HG02588 (cell line): Measurements from ENCODE around the gene OR2A1.
A peak's percentile ranks its signal among the peaks of the same experiment; 100 is the strongest.
"Not testable (repeated sequence)": the region's sequence is repeated elsewhere in the genome, so short reads cannot be mapped to it uniquely, and the experiment has no call there.

Experiments
- ATAC-seq: cut with Tn5 transposase; IDR thresholded peaks from one replicate; pipeline ENCODE4 v1.9.1; 2021; ENCODE audit warnings: mild to moderate bottlenecking, moderate library complexity; ENCODE audit not compliant: unreplicated experiment

The OR2A1 gene

DNA sequence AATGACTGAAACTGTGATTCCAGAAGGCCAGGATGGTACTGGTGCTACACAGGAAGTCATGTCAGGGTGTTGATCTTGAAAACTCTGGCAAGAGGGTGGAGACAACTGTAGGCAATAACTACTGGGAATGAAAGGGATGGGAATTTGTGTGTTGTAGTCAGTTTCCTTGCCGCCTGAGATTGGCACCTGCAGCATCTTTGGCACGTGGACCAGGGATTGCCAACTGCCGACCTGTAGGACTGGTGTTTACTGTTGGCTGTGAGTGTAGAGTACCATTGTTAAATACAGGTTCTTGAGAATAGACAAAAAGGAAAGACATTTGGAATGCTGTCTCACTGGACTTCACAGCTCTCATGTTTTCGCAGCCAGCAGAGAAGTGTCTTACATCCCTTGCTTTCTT lies 11.1 kb downstream of the OR2A1 start:
- ATAC-seq: not testable (repeated sequence)

DNA sequence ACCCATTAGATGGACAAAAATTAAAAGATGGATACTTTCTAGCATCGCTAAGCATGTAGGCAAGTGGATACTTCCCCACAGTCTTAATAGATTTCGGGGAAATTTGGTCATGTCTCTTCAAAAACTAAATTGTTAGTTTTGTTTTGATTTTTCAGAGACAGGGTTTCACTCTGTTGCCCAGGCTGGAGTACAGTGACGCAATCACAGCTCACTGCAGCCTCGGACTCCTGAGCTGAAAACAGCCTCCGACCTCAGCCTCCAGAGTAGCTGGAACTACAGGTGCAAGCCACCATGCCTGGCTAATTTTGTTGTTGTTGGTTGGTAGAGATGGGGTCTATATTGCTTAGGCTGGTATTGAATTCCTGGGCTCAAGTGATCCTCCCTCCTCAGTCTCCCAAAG lies 13.6 kb downstream of the OR2A1 start:
- not testable (repeated sequence) for ATAC-seq

DNA sequence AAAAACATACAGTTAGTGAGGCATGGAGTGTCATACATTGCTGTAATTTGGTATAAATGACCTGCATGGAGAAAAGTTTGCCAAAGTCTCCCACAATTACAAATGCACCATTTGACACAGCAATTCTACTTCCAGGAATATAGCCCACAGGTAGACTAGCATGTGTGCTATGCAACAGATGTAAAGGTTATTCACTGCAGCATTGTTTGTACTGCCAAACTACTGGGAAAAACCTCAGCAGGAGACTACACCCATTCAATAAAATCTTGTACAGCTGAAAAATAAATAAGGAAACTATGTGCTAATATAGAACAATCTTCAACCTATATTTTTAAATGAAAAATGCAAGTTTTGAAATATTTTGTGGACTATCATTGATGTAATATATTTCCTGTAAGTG lies 17.8 kb downstream of the OR2A1 start:
- not testable (repeated sequence) for ATAC-seq

DNA sequence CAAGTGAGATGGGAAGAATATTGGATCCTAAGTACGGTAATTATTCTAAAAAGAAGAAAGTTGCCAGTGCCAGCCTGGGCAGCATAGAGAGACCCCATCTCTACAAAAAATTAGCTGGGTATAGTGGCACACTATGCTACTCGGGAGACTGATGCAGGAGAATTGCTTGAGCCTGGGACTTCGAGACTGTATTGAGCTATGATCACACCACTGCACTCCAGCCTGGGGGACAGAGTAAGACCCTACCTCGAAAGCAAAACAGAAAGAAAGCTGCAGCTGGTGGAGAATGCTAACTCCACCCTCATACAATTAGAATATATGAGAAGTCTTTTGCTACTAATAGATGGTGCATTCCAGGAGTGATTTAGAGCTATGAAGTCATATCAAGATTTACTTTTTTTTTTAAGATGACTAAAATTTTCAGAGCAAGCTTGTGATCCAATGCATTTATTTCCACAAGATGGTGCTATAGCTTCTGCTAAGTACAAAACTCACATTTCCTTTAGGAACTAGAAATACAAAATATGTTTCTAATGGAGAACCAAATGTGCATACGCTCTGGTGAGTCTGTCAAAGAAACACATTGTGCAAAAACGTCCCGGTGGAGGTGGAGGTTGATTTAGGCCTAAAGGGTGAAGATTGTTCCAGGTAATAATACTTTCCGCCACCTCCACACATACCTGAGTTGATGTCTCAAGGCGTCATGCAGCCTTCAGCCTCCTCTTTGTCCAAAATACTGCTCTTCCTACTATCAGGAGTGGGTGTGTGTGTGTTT lies 19.2 kb downstream of the OR2A1 start:
- ATAC-seq: not testable (repeated sequence)

DNA sequence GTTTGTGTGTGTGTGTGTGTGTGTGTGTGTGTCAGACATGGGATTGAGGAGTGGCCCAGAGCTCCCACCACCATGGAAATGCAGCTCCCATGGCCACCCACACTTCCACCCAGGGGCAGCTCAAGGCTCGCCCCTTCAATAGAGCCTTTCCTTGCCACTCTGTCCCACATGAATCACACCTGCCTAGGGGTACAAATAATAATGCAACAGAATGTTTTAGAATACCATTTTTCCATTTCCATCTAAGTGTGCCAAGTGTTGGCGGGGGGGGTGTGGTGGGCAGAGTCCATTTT lies 19.7 kb downstream of the OR2A1 start:
- not testable (repeated sequence) for ATAC-seq

DNA sequence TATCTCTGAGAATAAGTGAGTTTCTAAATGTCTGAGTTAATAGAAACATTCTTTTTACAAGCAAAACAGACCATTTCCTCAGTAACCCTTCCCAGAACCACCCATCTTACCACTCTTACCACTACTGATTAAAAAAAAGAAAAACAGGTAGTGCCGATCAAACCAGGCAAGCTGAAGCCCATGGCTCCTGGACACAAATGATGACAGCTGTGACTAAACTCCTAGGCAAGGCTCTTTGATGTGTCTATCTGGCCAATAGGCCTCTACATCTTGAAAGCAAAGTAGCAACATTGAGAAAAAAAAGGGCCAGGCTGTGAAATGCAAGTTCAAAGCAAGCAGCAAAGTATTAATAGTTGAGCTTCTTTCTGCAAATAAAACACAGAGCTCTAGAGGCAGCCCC lies 36.4 kb downstream of the OR2A1 start:
- ATAC-seq: not testable (repeated sequence)

DNA sequence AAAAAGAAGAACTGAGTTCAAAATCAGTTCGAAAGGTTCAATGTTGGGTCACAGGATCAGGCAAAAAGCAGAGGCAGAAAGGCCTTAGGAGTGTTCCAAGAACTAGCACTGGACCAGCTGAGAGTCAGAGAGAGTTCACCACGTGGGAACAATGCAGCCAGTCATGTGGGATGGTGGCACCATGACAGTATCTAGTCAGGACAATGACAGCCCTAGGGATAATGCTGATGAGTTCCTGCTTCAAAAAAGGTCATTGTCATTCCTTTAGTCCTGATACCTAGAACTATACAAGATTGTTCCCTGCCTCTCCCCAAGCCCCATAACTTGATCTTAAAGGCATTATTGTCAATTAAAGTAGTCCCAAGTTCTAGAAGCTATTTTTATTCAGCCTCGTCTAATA lies 39.4 kb downstream of the OR2A1 start:
- ATAC-seq: not testable (repeated sequence)

DNA sequence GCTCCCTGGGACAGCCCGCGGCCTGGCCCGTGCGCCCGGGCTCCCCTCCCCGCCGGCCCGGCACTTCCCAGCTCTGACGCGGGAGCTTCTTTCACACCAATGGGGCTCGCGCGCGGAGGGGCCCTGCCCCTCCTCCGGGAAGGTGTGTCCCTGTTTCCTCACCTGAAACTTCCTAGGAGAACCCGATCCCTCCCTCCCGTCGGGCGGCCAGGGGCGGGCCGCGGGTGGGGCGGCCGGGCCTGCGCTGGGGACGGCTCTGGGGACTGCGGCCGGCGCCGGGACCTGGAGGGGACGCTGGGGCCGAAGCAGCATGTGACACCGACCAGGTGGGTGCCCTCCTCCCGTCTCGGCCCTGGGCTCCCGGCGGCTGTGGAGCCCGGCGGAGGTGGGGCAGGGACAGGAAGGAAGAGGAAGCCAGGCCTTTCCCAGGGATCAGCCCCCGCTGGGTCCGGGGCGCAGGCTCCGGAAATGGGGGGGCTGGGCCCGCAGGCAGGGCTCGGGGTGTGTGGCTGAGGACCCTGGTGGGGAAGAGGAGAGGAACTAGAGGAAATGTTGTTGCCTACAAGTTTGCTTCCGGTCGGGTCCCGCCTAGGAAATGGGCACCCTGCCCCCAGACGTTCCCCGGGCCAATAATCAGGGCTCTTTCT lies 43.1 kb downstream of the OR2A1 start, which contains the start of gene ARHGEF5:
TSS of gene ARHGEF5 (plus strand) at position 227 of the 647 bp plus-strand sequence. CDS start 7,268 bp downstream, outside the sequence.
- peak; percentile 80 for ATAC-seq

DNA sequence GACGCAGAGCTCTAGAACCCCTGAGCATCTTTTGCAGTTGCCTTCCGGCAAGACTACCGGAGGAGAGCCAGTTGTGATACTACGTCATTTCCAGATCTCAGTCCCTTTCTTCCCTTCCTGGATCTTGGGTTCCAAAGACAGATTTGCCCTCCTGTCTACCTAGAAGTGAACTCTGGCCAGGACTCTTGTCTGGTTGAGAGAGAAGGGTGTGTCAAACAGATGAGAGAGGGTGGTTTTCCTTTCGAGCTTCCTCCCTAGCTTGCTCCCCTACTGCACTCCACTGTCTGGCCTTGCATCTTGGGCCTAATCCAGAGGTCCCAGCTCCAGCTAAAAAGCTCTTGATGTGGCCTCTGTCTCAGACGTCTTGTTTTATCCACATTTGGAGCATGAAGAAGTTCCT lies 44.0 kb downstream of the OR2A1 start:
- not testable (repeated sequence) for ATAC-seq

DNA sequence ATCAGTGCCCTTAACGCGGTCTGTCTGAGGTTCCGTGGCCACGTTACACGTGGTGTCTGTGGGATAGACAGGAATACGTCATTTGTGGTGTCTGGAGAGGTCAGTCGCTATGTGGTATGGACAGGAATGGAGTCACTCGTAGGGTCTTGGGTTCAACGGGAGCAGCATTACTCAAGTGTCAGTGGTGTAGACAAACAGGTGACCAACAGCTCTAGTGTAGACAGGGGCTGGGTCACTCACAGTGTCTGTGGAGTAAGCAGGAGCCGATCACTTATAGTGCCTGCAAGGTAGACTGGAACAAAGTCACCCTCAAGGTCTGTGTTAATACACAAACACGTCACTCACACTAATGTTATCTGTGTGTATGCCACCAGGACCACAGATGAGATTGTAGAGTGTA lies 44.6 kb downstream of the OR2A1 start:
- ATAC-seq: not testable (repeated sequence)

DNA sequence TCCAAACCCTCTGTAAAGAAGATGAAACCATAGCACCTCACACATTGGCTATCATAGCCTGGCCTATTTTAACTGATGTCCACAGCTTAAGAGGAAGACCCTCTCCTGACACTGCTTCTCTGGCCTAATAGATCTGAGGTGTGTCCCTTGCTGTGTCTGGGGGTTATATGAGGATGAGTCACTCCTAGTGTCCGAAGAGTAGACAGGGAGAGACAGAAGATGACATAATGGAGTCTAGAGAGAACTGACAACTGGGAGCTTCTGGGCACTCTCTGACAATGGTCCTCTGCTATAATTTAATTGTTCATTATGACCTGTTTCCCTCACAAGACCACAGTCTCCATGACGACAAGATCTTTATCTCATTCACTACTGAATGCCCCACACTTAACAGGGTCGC lies 49.8 kb downstream of the OR2A1 start:
- not testable (repeated sequence) for ATAC-seq

DNA sequence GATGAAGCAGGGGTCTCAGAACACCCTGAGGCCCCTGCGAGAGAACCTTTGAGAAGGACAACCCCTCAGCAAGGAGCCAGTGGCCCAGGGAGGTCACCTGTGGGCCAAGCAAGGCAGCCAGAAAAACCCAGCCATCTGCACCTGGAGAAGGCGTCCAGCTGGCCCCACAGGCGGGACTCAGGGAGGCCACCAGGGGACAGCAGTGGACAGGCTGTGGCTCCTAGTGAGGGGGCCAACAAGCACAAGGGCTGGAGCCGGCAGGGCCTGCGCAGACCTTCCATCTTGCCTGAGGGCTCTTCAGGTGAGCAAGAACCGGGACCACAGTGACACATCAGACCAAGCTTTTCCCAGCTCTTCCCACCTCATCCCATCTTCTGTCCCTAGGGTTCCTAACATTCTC lies 53.3 kb downstream of the OR2A1 start:
- ATAC-seq: not testable (repeated sequence)

DNA sequence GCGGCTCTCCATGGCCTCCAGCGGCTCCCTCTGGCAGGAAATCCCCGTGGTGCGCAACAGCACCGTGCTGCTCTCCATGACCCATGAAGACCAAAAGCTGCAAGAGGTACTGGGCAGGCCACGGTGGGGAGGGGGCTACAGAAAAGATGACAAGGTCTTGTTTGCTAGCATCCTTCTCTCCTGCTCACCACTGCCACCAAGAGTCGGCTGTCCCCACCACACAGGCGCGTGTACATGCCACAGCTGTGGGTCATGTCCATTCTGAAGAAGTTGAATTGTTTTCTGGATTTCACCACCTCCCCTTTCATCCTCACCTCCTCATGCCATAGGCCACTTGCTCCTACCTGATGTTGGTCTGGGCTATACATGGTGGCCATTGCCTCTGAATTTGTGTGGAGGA lies 55.0 kb downstream of the OR2A1 start:
- not testable (repeated sequence) for ATAC-seq

DNA sequence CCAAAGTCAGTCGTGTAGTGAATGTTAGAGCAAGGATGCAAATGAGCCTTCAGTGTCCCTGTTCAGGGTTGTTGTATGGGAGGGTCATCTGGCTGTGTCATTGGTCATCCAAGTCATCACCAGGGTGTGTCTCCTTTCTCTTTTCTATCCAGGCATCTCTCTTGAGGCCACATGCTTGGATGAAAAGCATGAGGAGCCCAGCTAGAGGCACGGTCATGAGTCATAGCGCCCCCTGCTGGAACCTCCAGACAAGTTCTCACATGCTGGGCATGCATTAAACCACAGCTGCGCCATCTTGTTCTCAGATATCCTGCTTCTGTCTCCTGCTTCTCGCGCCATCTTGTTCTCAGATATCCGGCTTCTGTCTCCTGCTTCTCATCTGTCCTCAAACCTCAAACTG lies 57.0 kb downstream of the OR2A1 start:
- ATAC-seq: not testable (repeated sequence)
